GM19372 (cell line): ENCODE data around the gene PIP4P1.
"Not testable (repeated sequence)": the region's sequence is repeated elsewhere in the genome, so short reads cannot be mapped to it uniquely, and the experiment has no call there.

Source experiments
- ATAC-seq: cut with Tn5 transposase; IDR thresholded peaks from one replicate; pipeline ENCODE4 v1.9.1; 2021; ENCODE audit warnings: mild to moderate bottlenecking, low read depth, moderate library complexity; ENCODE audit not compliant: unreplicated experiment

Gene PIP4P1

DNA sequence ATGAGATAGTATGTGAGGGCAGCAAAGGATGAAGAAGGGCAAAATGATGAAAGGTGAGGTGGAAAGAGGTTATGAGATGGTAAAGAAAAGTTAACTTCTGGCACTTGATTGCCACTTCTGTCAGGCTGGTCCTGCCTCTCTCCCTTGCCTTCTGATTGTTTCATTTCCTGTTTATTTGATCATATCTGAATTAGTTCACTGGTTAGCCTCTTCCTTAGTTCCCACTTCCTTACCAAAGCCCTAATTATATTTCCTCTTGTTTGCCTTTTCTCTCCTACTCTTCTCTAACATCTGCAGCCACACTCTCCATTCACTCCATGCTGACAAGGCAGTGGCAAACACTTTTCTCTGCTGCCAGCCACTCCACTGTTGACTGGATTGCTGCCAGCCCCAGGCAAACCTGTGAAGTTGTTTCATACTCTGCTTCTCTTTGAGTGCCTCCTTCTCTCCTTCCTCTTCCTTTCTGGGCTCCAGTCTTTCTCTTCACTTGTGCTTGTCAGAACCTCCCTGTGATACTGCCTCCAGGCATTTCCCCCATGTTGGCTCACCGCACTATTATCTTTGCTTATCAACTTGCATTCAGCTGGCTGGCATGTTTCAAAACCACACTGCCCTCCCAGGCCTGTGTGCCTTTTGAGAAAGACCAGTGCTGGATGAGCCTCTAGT is 16.1 kb upstream of the PIP4P1 start:
- ATAC-seq = no peak

DNA sequence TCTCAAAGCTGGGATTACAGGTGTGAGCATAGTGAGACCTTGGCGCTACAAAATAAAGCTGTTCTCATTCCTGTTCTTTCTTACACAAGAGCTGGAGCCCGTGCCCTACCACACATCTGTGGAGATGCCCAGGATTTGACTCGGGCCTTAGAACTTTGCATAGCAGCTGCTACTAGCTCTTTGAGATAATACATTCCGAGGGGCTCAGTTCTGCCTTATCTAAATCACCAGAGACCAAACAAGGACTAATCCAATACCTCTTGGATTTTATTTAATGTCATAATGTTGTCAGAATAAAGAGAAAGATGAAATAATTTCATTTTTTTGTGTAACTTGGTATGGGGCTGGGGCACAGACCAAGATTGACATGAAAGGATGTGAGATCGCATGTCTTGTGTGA is 15.5 kb upstream of the PIP4P1 start:
- no peak for ATAC-seq

DNA sequence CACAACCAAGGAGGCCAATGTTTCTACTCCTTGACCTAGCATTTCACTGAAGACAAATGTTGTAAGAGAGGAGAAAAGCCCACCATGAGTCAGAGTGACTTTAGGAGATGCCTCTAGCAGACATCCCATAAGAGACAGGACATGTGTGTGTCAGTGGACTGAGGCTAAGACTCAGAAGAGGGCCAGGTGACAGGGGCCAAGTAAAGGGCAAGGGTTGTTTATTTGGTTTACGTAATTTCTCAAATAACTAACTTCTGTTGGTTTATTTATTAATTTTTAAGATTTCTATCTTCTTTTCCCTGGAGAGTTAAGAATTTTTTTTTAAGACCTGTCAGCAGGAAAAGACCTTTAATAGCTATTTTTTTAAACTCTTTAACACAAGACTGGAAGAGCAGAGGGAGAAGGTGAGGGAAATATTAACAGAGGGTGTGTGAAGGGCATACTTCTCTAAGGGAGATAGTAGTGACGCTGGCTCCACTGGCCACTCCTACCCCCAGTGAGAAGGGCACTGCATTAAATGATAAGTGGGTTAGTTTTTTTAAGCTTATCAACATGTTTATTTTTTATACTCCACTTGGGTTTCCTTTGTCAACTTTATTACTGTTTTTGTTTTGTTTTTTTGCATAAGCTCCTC is 11.4 kb upstream of the PIP4P1 start:
- ATAC-seq = no peak

DNA sequence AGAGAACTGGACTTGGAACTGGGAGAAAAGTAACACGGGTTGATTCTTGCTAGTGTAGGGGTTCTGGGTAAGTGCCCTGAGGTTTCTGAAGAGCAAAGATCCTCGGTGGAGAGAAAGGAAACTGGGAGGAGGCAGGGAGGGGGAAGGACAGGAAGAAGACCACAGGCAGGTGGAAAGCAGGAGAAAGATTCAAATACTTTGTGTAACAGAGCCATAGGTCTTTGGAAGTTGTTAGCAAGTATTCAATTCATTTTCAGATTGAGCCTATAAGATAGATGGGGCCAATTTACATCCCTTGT is 9.3 kb upstream of the PIP4P1 start:
- ATAC-seq = no peak

DNA sequence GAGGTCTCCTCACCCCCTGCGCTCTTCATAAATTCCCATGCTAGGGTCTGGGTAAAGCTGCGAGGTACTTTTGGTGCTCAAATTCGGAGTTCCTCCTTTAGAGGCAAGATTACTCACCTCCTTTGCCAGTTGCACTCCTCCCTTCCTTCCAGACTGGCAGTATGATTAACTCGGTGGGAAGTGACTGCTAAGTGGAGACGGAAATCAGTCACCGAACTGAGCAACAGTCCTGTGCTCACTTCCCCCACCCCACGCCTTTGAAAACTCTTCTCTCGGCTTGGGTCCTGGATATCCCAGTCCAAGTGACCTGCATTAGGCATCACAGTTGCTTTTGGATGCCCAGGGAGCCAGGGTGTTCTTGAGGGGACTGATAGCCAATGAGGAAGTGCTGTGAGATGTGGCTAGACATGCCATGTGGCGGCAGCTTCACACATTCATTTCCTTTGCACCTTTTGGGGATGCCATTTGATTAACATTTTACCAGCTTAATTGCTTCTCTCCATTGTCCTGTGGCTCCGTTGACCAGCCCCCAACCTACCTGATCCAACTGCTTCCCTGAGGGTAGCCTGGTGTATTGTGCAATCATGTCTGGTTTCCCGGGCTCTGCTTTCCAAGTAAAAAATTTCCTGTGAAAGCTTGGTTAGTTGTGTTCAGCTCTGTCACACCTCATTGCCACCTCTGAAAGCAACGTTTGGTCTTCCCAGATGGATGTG is 8.8 kb upstream of the PIP4P1 start:
- peak; percentile 29 for ATAC-seq

DNA sequence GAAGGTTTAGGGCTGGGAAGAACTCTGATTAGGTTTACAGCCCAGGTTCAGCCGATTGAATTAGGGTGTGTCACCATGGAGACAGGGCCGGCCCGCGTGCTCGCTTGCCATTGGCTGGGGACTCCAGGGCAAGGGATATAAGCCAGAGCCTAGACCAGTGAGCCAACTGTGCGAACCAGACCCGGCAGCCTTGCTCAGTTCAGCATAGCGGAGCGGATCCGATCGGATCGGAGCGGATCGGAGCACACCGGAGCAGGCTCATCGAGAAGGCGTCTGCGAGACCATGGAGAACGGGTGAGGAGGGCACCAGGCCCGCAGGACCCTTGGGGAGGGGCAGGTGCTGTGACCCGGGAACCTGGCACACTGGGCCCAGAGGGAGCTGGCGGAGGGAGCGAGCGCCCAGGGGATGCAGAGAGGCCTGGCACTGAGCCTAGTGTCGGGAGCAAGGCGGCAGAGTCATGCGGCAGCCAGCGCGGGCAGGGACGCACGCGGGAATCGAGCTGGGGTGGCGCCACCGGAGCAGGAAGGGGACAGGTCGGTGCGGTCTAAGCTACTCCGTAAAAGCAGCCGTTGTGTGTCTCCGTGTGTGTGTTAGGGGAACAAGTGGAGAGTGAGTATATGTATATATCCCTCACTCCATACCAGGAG is 8.1 kb upstream of the PIP4P1 start, which contains the start of gene PNP:
Gene PNP, plus strand, starts transcription at position 165 of the 648 bp plus-strand sequence. Its CDS starts 119 bp downstream, at position 284.
- ATAC-seq = peak; percentile 97

DNA sequence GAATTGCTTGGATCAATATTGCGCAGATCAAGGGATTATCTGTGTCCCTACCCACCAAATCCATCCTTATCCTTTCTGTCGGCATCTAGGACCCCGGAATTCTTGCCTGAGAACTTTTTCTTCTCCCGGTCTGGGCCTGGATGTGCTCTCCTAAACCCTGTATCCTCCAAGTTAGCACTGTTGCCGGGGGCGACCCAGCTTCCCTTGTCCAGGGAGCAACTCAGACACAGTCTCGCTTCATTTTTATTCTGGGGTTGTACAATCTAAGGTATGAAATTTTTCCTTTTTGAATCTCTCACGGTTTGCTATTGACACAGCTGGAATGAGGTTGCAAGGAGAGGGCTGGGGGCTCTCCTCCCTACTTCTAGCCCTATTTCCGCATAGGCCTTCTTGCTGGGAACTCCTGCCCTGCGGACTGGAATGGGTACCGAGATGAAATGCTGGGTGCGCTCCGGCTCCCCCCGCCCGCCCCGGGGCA is 7.6 kb upstream of the PIP4P1 start:
- ATAC-seq = no peak

DNA sequence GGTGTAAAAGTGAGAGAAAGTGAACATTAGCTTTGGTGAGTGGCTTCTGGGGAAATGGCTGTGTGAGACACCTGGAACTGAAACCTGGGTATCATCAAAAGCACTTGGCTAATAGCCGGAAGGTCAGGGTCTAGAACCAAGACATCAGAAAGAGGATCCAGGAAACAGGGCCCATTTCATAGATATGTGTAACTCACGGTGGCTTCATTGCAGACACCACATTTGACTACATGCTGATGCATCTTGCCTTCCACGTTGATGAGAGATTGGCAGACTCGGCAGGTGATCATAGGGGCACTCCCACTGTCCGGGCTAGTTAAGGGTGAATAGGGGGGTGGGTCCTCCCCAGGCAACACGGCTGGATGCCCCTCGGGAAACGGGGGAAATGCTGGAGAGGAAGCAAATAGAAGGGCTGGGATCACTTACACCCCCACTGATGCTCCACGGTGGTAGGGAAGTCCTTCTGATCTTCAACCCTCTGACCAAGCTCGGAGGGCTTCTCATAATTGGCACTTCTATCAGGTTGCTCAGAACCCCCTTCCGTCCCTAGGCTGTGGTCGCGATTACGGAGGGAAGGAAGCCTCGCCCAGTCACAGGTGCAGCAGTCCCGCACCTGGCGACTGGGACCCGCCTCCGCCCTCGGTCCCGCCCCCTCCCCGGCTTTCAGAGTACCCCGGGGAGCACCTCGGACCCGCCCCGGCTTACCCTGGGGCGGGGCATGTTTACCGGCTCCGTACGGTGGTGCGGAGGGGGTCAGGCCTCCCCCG is 593 bp downstream of the PIP4P1 start:
- peak; percentile 2 for ATAC-seq

DNA sequence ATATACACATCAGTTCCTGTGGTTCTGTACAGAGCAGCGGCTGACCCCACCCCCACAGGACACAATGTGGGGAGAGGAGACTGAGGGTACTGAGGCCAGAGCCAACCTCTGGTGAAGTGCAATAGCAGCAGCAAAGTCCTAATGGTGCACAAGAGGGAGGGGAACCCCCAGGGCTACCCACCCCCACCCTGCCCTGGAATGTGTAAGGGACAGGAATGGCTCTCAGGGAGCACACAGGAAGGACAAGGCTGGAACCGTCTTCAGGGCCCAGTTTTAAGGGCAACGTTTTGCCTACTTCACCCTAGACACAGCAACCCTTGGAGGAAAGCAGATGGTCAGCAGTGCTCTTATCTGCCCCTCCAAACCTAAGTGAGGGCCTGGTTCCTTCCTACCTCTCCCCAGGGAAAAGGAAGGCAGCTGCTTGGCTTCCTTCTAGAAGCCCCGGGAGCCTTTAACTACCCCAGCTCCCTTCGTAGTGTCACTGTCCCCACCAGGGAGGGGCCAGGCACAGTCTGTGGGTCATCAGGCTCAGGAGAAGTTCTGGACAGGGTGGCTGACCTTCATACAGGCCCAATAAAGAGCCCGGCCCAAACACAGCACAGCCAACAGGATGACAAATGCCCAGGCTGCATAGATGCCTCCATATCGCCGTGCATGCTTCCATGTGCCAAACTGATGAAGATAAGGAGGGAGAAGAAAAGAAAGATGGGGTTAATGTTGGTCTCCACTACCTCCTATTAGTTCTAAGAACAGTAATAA is 3.0 kb downstream of the PIP4P1 start:
- ATAC-seq = no peak

DNA sequence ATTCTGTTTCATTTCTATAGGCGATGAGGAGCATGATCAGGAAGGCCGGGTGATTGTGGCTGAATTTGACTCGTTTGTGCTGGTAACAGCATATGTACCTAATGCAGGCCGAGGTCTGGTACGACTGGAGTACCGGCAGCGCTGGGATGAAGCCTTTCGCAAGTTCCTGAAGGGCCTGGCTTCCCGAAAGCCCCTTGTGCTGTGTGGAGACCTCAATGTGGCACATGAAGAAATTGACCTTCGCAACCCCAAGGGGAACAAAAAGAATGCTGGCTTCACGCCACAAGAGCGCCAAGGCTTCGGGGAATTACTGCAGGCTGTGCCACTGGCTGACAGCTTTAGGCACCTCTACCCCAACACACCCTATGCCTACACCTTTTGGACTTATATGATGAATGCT is 4.3 kb downstream of the PIP4P1 start:
- ATAC-seq = no peak

DNA sequence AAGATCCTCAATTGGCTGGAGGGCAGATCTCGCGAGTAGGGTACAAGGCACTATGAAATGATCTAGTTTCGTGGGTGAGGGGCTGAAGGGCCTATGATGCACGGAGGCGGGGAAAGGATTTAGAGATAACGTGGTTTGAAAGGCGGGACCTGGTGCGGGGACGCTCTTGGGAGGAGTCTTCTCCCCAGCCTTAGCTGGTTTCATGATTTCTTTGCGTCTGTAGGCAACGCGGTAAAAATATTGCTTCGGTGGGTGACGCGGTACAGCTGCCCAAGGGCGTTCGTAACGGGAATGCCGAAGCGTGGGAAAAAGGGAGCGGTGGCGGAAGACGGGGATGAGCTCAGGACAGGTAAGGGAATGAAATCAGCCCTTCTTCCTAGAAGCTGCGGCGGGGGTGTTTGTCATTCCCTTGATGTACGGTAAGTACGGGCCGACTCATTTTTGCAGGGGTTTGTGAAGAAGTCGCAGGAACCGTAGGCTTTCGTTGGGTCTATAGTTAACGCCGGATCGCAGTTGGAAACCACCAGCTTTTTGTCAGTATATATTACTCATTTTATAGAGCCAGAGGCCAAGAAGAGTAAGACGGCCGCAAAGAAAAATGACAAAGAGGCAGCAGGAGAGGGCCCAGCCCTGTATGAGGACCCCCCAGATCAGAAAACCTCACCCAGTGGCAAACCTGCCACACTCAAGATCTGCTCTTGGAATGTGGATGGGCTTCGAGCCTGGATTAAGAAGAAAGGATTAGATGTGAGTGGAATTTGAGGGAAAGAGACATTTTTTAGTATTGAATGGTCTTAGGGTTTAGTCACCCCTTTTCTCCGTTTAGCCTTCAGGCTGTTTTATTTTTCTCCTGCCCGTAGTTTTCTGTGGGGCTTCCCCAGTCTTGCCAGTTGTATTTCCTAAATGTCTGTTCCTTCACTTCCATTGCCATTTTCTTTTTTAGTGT is 5.6 kb downstream of the PIP4P1 start:
- ATAC-seq = peak; percentile 41

DNA sequence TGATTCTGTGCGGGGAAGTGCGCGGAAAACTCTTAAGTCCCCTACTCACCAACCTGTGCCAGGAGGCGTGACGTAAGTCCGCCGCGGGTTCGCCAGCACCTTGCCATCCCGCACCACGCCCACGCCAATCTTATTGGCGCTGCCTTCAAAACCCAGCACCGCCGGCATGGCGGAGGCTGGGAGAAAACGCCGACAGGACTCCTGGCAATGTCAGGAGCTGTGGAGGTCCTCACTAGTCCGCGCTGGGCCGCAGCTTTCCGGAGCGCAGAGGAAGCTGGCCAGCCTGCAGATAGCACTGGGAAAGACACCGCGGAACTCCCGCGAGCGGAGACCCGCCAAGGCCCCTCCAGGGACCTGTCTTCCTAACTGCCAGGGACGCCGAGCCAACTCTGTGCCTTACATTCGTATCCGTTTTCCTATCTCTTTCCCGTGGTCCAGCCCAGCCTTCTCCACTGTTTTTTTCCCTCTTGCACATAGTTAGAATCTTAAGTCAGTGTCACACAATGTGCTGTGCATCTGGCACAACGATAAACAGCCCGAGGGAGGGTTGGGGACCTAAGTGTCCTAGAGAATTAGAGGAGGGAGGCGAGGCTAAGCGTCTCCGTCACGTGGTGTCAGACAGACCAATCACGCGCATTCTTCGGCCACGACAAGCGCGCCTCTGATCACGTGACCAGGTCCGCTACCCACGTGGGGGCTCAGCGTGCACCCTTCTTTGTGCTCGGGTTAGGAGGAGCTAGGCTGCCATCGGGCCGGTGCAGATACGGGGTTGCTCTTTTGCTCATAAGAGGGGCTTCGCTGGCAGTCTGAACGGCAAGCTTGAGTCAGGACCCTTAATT is 6.5 kb downstream of the PIP4P1 start, which contains the start of the genes APEX1 and OSGEP:
Gene APEX1, plus strand, starts transcription at position 711 of the 839 bp plus-strand sequence. CDS start 420 bp downstream, outside the sequence.
Gene OSGEP, minus strand, starts transcription at position 297 of the 839 bp plus-strand sequence. Its CDS starts 129 bp downstream, at position 168.
- peak; percentile 82 for ATAC-seq

DNA sequence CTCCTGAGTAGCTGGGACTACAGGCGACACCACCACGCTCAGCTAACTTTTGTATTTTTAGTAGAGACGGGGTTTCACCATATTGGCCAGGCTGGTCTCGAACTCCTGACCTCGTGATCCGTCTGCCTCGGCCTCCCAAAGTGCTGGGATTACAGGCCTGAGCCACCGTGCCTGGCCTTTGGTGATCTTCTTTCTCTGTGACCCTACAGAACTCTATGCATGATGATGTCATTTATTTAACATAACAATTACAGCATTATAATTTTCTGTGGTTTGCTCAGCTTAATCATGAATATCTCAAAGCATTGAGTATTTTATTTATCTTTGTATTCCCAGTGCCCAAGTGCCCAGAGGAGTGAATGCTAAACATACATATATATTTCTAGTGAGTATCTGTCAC is 8.4 kb downstream of the PIP4P1 start:
- not testable (repeated sequence) for ATAC-seq

DNA sequence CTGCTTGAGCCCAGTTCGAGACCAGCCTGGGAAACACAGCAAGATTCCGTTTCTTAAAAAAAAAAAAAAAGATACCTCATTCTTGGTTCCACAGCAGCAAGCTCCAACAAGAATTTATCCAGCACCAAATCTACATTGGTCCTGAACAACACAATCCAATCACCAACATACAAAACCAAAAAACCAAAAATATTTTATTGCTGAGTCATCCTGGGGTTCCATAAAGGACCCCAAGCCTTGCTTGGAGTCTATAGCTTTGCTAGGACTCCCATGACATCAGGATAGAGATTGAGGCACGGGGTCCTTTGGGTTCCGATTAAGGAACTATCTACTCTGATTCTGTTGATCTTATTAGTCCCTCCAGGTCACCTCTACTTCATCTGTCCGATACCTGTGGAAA is 14.3 kb downstream of the PIP4P1 start:
- ATAC-seq = no peak

DNA sequence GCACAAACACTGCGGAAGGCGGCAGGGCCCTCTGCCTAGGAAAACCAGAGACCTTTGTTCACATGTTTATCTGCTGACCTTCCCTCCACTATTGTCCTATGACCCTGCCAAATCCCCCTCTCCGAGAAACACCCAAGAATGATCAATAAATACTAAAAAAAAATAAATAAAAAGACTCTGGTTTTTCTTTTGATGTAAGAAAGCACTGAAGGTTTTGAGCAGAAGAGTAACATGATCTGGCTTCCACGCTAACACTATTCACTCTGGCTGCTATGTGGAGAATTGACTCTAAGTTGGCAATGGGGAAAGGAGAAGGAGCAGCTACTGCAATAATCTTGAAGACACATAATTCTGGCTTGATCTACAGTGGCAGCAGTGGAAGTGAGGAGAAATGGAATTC is 17.6 kb downstream of the PIP4P1 start:
- not testable (repeated sequence) for ATAC-seq

DNA sequence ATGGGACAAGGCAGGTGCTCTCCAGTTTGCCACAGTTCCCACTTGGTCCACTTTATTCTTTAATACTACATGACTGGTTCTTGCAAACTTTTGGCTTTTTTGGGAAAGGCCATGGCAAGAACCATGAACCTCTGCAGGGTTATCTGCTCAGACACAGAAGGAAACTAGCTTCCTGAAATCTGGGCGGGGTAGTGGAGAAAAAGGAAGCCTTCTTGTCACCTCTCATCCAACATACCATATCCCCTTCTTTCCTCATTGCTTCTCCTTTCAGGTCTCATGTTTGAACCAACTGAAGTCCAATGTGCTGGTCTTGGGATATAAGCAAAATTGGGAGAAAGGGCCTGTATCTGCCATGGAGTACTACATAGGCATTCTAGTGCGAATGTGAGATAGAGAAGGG is 19.8 kb downstream of the PIP4P1 start:
- no peak for ATAC-seq

DNA sequence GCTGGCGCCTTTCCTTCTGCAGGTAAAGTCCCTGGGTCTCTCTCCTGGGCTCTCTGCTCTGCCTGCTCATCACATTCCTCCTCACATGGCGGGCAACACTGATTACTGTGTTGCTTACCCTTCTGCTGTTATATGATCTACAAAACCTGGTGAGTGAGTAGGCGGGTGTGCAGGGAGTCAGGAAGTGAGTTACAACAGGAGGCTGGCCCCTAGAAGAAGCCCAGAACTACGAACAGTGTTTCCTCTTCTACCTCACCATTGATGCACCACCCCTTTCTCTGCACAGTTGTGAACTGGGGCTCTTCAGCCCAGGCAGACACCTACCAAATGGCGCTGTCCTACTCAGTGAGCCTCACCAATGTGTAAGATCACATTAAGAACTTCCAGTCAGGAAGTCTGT is 20.4 kb downstream of the PIP4P1 start:
- no peak for ATAC-seq

DNA sequence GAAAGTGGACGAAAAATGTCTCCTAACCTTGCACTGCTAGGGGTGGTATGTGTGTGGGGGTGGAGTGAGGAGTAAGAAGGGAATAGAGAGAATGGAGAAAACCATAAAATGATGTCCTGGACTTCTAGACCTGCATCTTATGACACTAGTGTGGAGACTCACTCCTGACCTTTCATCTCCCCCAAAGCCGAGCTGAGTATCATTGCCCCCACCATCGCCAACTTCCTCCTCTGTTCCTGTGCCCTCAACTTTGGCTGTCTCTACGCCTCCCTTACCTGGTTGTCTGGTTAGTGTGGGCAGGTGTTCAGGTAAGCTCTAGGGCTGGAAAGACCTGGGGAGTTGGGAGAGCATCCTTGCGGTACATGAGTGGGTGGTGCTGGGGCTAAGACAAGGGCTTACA is 20.8 kb downstream of the PIP4P1 start:
- no peak for ATAC-seq
